Cardiac muscle cell (in vitro differentiated cells and primary cell): ENCODE results near the gene NIP7. TPM values are rescaled to one million over a fixed set of nuclear protein-coding genes. Genes with fewer than 3 reads are reported as not detected.
A peak's percentile ranks its signal among the peaks of the same experiment; 100 is the strongest.

Experiments used
- DNase-seq, 2 donors: peaks; one replicate each; pipeline versions ENCODE4 v3.0.0 to v3.0.0-alpha.2; 2010 to 2017; ENCODE audit warnings: low read depth in 1 of 2, low spot score in 1 of 2
- H3K27ac ChIP-seq: fragments of 200-600 bp; sonication (generic); 2 replicates; pipeline ENCODE4 v1.5.1; 2016
- H3K27me3 ChIP-seq: fragments of 200-600 bp; sonication (generic); 2 replicates; pipeline ENCODE4 v1.6.0; 2016; ENCODE audit warnings: control low read depth
- H3K36me3 ChIP-seq: fragments of 200-600 bp; sonication (generic); 2 replicates; pipeline ENCODE4 v1.5.1; 2016; ENCODE audit warnings: control low read depth
- H3K4me1 ChIP-seq: fragments of 200-600 bp; sonication (generic); 2 replicates; pipeline ENCODE4 v1.8.1; 2017; ENCODE audit warnings: low read depth, mild to moderate bottlenecking, mixed run types
- H3K4me3 ChIP-seq: fragments of 200-600 bp; sonication (generic); 2 replicates; pipeline ENCODE4 v1.5.1; 2016; ENCODE audit warnings: mild to moderate bottlenecking
- H3K9me3 ChIP-seq: fragments of 200-600 bp; sonication (generic); 2 replicates; pipeline ENCODE4 v1.5.1; 2017; ENCODE audit warnings: low read depth, mild to moderate bottlenecking, control low read depth
- polyA plus RNA-seq: library from polyadenylated mRNA; unstranded; fragments of >200 nt; fragmentation: Nextera tagmentation; extraction: Ambion mirVana; gene quantifications from 2 replicates; pipeline ENCODE4 v1.2.1, GENCODE V29; 2016
- total RNA-seq: library from RNA; depleted of rRNA; stranded (reverse); fragments of >200 nt; gene quantifications from 2 replicates; pipeline ENCODE4 v1.2.3, GENCODE V29; 2016
- TF ChIP-seq, protein P1 (sequence below): IDR thresholded peaks from 2 replicates; pipeline ENCODE4 v1.5.1; 2012; ENCODE audit warnings: low read depth, mild to moderate bottlenecking, low read length

NIP7 gene
- total and polyA plus RNA-seq, 2 experiments from 2014 or later: 9.5 to 23.6 TPM

DNA sequence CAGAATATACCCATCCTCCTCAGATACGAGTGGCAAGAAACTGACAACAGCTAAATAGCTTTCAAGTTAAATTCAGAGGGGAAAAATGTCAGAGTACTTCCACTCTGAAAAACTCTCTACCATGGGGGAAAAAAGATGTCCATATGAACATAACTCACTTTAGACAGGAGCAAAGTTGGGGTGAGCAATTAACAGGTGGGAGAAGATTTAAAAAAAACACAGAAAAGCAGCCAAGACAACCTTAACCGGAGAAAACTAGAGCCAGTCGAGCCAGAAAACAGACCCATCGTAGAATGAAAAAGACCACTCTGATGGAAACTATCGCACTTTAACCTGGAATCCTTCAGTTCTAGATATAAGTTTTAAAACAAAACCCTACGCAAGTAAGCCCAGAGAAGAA lies 45.4 kb downstream of the NIP7 start:
- TF ChIP-seq, protein P1, sequence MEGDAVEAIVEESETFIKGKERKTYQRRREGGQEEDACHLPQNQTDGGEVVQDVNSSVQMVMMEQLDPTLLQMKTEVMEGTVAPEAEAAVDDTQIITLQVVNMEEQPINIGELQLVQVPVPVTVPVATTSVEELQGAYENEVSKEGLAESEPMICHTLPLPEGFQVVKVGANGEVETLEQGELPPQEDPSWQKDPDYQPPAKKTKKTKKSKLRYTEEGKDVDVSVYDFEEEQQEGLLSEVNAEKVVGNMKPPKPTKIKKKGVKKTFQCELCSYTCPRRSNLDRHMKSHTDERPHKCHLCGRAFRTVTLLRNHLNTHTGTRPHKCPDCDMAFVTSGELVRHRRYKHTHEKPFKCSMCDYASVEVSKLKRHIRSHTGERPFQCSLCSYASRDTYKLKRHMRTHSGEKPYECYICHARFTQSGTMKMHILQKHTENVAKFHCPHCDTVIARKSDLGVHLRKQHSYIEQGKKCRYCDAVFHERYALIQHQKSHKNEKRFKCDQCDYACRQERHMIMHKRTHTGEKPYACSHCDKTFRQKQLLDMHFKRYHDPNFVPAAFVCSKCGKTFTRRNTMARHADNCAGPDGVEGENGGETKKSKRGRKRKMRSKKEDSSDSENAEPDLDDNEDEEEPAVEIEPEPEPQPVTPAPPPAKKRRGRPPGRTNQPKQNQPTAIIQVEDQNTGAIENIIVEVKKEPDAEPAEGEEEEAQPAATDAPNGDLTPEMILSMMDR: no peak
- Histone ChIP-seq H3K9me3 (no peaks in the 10 kb centered on the region), H3K27ac (peak overlapping the region; percentile 92), H3K27me3 (no peaks in the 10 kb centered on the region), H3K4me3 (peak overlapping the region; percentile 99), H3K4me1 (peaks cover 21% of the 10 kb centered on the region), H3K36me3 (peaks cover 31% of the 10 kb centered on the region)
- no peak for DNase-seq

DNA sequence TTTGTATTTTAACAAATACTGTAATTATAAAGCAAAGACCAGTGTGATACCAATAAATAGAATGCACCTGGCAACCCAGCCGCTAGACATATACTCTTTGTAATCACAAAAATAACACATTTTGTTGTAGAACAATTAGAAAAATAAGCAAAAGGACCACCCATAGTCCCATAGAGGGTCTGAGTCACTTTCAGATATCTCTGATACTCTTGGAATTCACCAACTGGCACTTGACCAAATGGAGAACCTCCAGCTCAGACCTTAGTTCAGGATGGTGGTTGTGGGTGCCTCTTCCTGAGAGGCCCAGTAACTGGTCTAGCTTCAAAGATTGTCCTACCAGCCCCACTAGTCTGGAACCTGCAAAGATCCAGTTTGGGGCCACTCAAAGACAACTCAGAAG lies 47.0 kb downstream of the NIP7 start:
- H3K36me3 ChIP-seq: peaks cover 15% of the 10 kb centered on the region
- H3K27me3 ChIP-seq: no peaks in the 10 kb centered on the region
- DNase-seq: peak in 1 of 2 donors; percentile 61
- TF ChIP-seq, protein P1: no peak
- peaks cover 21% of the 10 kb centered on the region for H3K4me1 ChIP-seq
- no peak overlapping the region for H3K27ac ChIP-seq
- H3K4me3 ChIP-seq: no peak overlapping the region
- no peaks in the 10 kb centered on the region for H3K9me3 ChIP-seq

Other genes with a start within 250 kb of the NIP7 start
- gene HAS3, start 234.1 kb upstream of the NIP7 start, total RNA-seq: 0.03 and 0.46 TPM in 2 replicates
- 0.62 TPM in 1 of 2 replicates, not detected in the other for gene HAS3, start 234.1 kb upstream of the NIP7 start, polyA plus RNA-seq
- 74.8 and 94.6 TPM in 2 replicates for gene CHTF8, start 207.2 kb upstream of the NIP7 start, total RNA-seq
- 112 and 132 TPM in 2 replicates for gene CHTF8, start 207.2 kb upstream of the NIP7 start, polyA plus RNA-seq
- gene UTP4, start 207.1 kb upstream of the NIP7 start, total RNA-seq: 10.0 and 14.5 TPM in 2 replicates
- gene UTP4, start 207.1 kb upstream of the NIP7 start, polyA plus RNA-seq: 47.6 and 51.6 TPM in 2 replicates
- gene SNTB2, start 152.6 kb upstream of the NIP7 start, total RNA-seq: 17.1 and 35.7 TPM in 2 replicates
- 12.7 and 18.6 TPM in 2 replicates for gene SNTB2, start 152.6 kb upstream of the NIP7 start, polyA plus RNA-seq
- 30.8 and 36.9 TPM in 2 replicates for gene VPS4A, start 28.4 kb upstream of the NIP7 start, total RNA-seq
- gene VPS4A, start 28.4 kb upstream of the NIP7 start, polyA plus RNA-seq: 50.7 and 52.2 TPM in 2 replicates
- 16.1 and 16.7 TPM in 2 replicates for gene PDF, start 9.2 kb upstream of the NIP7 start, total RNA-seq
- 12.0 and 13.2 TPM in 2 replicates for gene PDF, start 9.2 kb upstream of the NIP7 start, polyA plus RNA-seq
- 79.2 and 95.3 TPM in 2 replicates for gene COG8, start 208 bp upstream of the NIP7 start, total RNA-seq
- gene COG8, start 208 bp upstream of the NIP7 start, polyA plus RNA-seq: 54.5 and 62.6 TPM in 2 replicates
- 0.69 TPM in 1 of 2 replicates, not detected in the other for gene TMED6, start 12.0 kb downstream of the NIP7 start, total RNA-seq
- gene TMED6, start 12.0 kb downstream of the NIP7 start, polyA plus RNA-seq: 0.37 and 0.95 TPM in 2 replicates
- 11.1 and 14.8 TPM in 2 replicates for gene TERF2, start 46.2 kb downstream of the NIP7 start, total RNA-seq
- gene TERF2, start 46.2 kb downstream of the NIP7 start, polyA plus RNA-seq: 31.0 and 40.8 TPM in 2 replicates
- gene CYB5B, start 84.8 kb downstream of the NIP7 start, total RNA-seq: 27.9 and 36.6 TPM in 2 replicates
- gene CYB5B, start 84.8 kb downstream of the NIP7 start, polyA plus RNA-seq: 122 and 149 TPM in 2 replicates
- gene NFAT5, start 226.2 kb downstream of the NIP7 start, total RNA-seq: 10.6 and 15.9 TPM in 2 replicates
- 6.2 and 8.9 TPM in 2 replicates for gene NFAT5, start 226.2 kb downstream of the NIP7 start, polyA plus RNA-seq